HepG2 (cell line): ENCODE measurements around the gene ABTB2. TPM values are rescaled to one million over a fixed set of nuclear protein-coding genes. Genes with fewer than 3 reads are reported as not detected.

Experiments
- EHMT2 ChIP-seq: fragments of 200-600 bp; sonication (generic); IDR thresholded peaks from 2 replicates; pipeline ENCODE4 v1.7.0; 2017; ENCODE audit warnings: antibody characterized with exemption, low read depth, low read length, borderline replicate concordance
- GPN1 ChIP-seq: sonication (generic); formaldehyde crosslinking; IDR thresholded peaks from 2 replicates; pipeline ENCODE4 v1.5.1; 2020; ENCODE audit warnings: missing genetic modification reagents, borderline replicate concordance
- GZF1 ChIP-seq: sonication (generic); formaldehyde crosslinking; IDR thresholded peaks from 2 replicates; pipeline ENCODE4 v1.5.1; 2020; ENCODE audit warnings: mild to moderate bottlenecking, missing genetic modification reagents
- HOXA3 ChIP-seq: sonication (generic); formaldehyde crosslinking; IDR thresholded peaks from 2 replicates; pipeline ENCODE4 v1.5.0; 2020; ENCODE audit warnings: missing genetic modification reagents
- IKZF4 ChIP-seq: sonication (generic); formaldehyde crosslinking; IDR thresholded peaks from 2 replicates; pipeline ENCODE4 v1.5.1; 2020; ENCODE audit warnings: borderline replicate concordance, mild to moderate bottlenecking, low read depth, missing genetic modification reagents; ENCODE audit errors: not compliant biosample characterization
- MEIS2 ChIP-seq: sonication (generic); formaldehyde crosslinking; IDR thresholded peaks from 2 replicates; pipeline ENCODE4 v1.9.0; 2021; ENCODE audit warnings: mild to moderate bottlenecking, missing genetic modification reagents
- MIER3 ChIP-seq: IDR thresholded peaks from 2 replicates; pipeline ENCODE4 v1.6.1; 2016; ENCODE audit warnings: missing compliant biosample characterization, borderline replicate concordance
- MTF2 ChIP-seq: sonication (generic); formaldehyde crosslinking; IDR thresholded peaks from 2 replicates; pipeline ENCODE4 v1.5.0; 2020; ENCODE audit warnings: missing genetic modification reagents, borderline replicate concordance
- PCBP1 ChIP-seq: fragments of 200-400 bp; formaldehyde crosslinking; IDR thresholded peaks from 2 replicates; pipeline ENCODE4 v1.6.1; 2017; ENCODE audit warnings: mild to moderate bottlenecking, low read depth, low read length, borderline replicate concordance
- PCBP2 ChIP-seq: fragments of 200-400 bp; formaldehyde crosslinking; optimal IDR thresholded peaks from 2 replicates; pipeline ENCODE3; 2018; ENCODE audit warnings: low read length, low read depth; ENCODE audit not compliant: poor library complexity, severe bottlenecking
- RARA ChIP-seq: IDR thresholded peaks from 2 replicates; pipeline ENCODE4 v1.6.1; 2016; ENCODE audit warnings: missing genetic modification reagents, missing compliant biosample characterization
- RBM22 ChIP-seq: fragments of 200-400 bp; formaldehyde crosslinking; optimal IDR thresholded peaks from 2 replicates; pipeline ENCODE3; 2017; ENCODE audit warnings: mild to moderate bottlenecking, low read length, moderate library complexity
- STAG1 ChIP-seq: sonication (generic); formaldehyde crosslinking; IDR thresholded peaks from 2 replicates; pipeline ENCODE4 v1.4.0; 2020; ENCODE audit warnings: missing genetic modification reagents
- ZFP37 ChIP-seq: sonication (generic); formaldehyde crosslinking; IDR thresholded peaks from 2 replicates; pipeline ENCODE4 v1.4.0; 2020; ENCODE audit warnings: missing genetic modification reagents, borderline replicate concordance
- ZNF124 ChIP-seq: sonication (generic); formaldehyde crosslinking; IDR thresholded peaks from 2 replicates; pipeline ENCODE4 v1.4.0; 2020; ENCODE audit warnings: missing genetic modification reagents
- ZNF329 ChIP-seq: sonication (generic); formaldehyde crosslinking; IDR thresholded peaks from 2 replicates; pipeline ENCODE4 v1.9.0; 2021; ENCODE audit warnings: low read depth, mild to moderate bottlenecking, missing genetic modification reagents
- ZNF354B ChIP-seq: sonication (generic); formaldehyde crosslinking; IDR thresholded peaks from 2 replicates; pipeline ENCODE4 v1.8.0; 2022; ENCODE audit warnings: mild to moderate bottlenecking, missing genetic modification reagents
- ZNF841 ChIP-seq: sonication (generic); formaldehyde crosslinking; IDR thresholded peaks from 2 replicates; pipeline ENCODE4 v1.8.1; 2023; ENCODE audit warnings: missing genetic modification reagents, borderline replicate concordance
- polyA plus RNA-seq, 8 experiments: library from polyadenylated mRNA; depleted of rRNA in 3 of 8; stranded (reverse) in 7 of 8; unstranded in 1 of 8; fragments of >200 nt; fragmentation: Illumina TruSeq in 4 of 8; extraction: Trizol in 4 of 8; gene quantifications; 2 replicates each; pipeline versions ENCODE4 v1.2.1 to v1.2.3, GENCODE V29; 2011 to 2016; ENCODE audit warnings: low read depth in 4 of 8, missing spikeins in 1 of 8, mixed read lengths in 1 of 8; ENCODE audit not compliant: insufficient read depth in 1 of 8
- total RNA-seq, 5 experiments: library from RNA; depleted of rRNA; stranded (reverse); fragments of >200 nt; fragmentation: Illumina TruSeq; extraction: Trizol; gene quantifications; 2 replicates each; pipeline ENCODE4 v1.2.3, GENCODE V29; 2016; ENCODE audit warnings: low read depth in 1 of 5
- TF ChIP-seq, protein P1 (sequence below): sonication (generic); formaldehyde crosslinking; IDR thresholded peaks from 2 replicates; pipeline ENCODE4 v1.8.1; 2023; ENCODE audit warnings: mild to moderate bottlenecking, missing genetic modification reagents
- TF ChIP-seq, protein P2 (sequence below): sonication (generic); formaldehyde crosslinking; IDR thresholded peaks from 2 replicates; pipeline ENCODE4 v1.4.0; 2020; ENCODE audit warnings: missing genetic modification reagents
- TF ChIP-seq, protein P3 (sequence below): sonication (generic); formaldehyde crosslinking; IDR thresholded peaks from 2 replicates; pipeline ENCODE4 v1.4.0; 2020; ENCODE audit warnings: missing genetic modification reagents
- TF ChIP-seq, protein P4 (sequence below): IDR thresholded peaks from 2 replicates; pipeline ENCODE4 v1.6.1; 2012; ENCODE audit warnings: inconsistent platforms
- TF ChIP-seq, protein P5 (sequence below): sonication (generic); formaldehyde crosslinking; IDR thresholded peaks from 2 replicates; pipeline ENCODE4 v1.4.0; 2020; ENCODE audit warnings: missing genetic modification reagents

Gene ABTB2
- total and polyA plus RNA-seq, 2 of the 13 experiments (the other 11 are each of a cell fraction or from before 2014, with no cell fraction given): 5.1 to 15.4 TPM

DNA sequence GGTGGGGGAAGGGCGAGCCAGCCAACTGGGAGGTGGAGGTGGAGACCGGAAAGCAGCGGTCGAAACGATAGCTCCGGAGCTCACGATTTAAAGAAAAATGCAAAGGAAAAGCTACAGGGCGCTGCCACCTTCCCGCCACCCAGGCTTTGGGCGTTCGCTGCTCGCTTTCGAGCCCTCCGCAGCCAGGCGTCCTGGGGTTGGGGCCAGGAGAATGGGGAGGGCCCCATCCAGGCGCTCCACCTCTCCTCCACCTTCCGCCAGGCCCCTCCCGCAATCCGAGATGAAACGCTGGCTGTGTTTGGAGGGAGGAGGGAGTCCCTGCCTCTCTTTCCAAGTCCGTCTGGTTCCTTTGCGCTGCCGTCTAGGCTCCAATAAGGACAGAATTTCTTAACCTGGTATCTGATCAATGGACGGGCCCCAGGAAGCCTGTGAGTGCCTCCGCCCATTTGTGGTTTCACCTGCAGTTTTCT is 483 bp upstream of the ABTB2 start (continued):
- TF ChIP-seq, protein P1, sequence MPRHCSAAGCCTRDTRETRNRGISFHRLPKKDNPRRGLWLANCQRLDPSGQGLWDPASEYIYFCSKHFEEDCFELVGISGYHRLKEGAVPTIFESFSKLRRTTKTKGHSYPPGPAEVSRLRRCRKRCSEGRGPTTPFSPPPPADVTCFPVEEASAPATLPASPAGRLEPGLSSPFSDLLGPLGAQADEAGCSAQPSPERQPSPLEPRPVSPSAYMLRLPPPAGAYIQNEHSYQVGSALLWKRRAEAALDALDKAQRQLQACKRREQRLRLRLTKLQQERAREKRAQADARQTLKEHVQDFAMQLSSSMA (CRISPR knock-in tag): no peak
- TF ChIP-seq HOXA3 (CRISPR knock-in tag) (no peak), GPN1 (CRISPR knock-in tag) (no peak), MTF2 (CRISPR knock-in tag) (no peak), PCBP1 (peak; percentile 99), GZF1 (CRISPR knock-in tag) (no peak), RARA (CRISPR knock-in tag) (0 out of 2 replicates have a peak, but pooled peaks have one; percentile 4), MIER3 (no peak), PCBP2 (peak; percentile 89), EHMT2 (no peak), STAG1 (peak; percentile 22; the same call in 1 of the 2 replicates), MEIS2 (CRISPR knock-in tag) (no peak), ZNF354B (no peak), ZNF329 (CRISPR knock-in tag) (no peak), RBM22 (no peak), ZFP37 (CRISPR knock-in tag) (no peak), ZNF841 (CRISPR knock-in tag) (no peak), ZNF124 (CRISPR knock-in tag) (no peak), IKZF4 (CRISPR knock-in tag) (no peak)
- TF ChIP-seq, protein P2, sequence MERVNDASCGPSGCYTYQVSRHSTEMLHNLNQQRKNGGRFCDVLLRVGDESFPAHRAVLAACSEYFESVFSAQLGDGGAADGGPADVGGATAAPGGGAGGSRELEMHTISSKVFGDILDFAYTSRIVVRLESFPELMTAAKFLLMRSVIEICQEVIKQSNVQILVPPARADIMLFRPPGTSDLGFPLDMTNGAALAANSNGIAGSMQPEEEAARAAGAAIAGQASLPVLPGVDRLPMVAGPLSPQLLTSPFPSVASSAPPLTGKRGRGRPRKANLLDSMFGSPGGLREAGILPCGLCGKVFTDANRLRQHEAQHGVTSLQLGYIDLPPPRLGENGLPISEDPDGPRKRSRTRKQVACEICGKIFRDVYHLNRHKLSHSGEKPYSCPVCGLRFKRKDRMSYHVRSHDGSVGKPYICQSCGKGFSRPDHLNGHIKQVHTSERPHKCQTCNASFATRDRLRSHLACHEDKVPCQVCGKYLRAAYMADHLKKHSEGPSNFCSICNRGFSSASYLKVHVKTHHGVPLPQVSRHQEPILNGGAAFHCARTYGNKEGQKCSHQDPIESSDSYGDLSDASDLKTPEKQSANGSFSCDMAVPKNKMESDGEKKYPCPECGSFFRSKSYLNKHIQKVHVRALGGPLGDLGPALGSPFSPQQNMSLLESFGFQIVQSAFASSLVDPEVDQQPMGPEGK (CRISPR knock-in tag): peak; percentile 98
- TF ChIP-seq, protein P3, sequence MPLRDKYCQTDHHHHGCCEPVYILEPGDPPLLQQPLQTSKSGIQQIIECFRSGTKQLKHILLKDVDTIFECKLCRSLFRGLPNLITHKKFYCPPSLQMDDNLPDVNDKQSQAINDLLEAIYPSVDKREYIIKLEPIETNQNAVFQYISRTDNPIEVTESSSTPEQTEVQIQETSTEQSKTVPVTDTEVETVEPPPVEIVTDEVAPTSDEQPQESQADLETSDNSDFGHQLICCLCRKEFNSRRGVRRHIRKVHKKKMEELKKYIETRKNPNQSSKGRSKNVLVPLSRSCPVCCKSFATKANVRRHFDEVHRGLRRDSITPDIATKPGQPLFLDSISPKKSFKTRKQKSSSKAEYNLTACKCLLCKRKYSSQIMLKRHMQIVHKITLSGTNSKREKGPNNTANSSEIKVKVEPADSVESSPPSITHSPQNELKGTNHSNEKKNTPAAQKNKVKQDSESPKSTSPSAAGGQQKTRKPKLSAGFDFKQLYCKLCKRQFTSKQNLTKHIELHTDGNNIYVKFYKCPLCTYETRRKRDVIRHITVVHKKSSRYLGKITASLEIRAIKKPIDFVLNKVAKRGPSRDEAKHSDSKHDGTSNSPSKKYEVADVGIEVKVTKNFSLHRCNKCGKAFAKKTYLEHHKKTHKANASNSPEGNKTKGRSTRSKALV: no peak
- TF ChIP-seq, protein P4, sequence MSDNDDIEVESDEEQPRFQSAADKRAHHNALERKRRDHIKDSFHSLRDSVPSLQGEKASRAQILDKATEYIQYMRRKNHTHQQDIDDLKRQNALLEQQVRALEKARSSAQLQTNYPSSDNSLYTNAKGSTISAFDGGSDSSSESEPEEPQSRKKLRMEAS: no peak
- TF ChIP-seq, protein P5, sequence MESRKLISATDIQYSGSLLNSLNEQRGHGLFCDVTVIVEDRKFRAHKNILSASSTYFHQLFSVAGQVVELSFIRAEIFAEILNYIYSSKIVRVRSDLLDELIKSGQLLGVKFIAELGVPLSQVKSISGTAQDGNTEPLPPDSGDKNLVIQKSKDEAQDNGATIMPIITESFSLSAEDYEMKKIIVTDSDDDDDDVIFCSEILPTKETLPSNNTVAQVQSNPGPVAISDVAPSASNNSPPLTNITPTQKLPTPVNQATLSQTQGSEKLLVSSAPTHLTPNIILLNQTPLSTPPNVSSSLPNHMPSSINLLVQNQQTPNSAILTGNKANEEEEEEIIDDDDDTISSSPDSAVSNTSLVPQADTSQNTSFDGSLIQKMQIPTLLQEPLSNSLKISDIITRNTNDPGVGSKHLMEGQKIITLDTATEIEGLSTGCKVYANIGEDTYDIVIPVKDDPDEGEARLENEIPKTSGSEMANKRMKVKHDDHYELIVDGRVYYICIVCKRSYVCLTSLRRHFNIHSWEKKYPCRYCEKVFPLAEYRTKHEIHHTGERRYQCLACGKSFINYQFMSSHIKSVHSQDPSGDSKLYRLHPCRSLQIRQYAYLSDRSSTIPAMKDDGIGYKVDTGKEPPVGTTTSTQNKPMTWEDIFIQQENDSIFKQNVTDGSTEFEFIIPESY (CRISPR knock-in tag): peak; percentile 22; the same call in 1 of the 2 replicates
